ENCODE results near the gene TEC.

Gene TEC

GRCh38 chr4:48205626-48206025 is 64.0 kb downstream of the TEC start:
- Histone ChIP-seq H3K9me3 (ENCODE audit: control insufficient read depth in 1 of 2, low read length in 2 of 2) (no peaks in the 10 kb centered on the region), H3K27me3 (ENCODE audit: control insufficient read depth in 1 of 2, insufficient read depth in 2 of 2, low read length in 2 of 2) (no peaks in the 10 kb centered on the region), H3K4me3 (ENCODE audit: low read depth in 1 of 2, low read length in 2 of 2) (no peak overlapping the region), H3K27ac (ENCODE audit: low read depth, low read length) (no peak overlapping the region), H3K4me1 (ENCODE audit: control insufficient read depth in 1 of 2, insufficient read depth in 2 of 2, low read length in 2 of 2) (peaks cover 3 to 4% of the 10 kb centered on the region in 2 donors), H3K9ac (ENCODE audit: low read depth in 1 of 2, low read length in 2 of 2) (no peak overlapping the region), H3K36me3 (ENCODE audit: control insufficient read depth in 1 of 2, insufficient read depth in 2 of 2, low read length in 2 of 2) (no peaks in the 10 kb centered on the region)

DNA sequence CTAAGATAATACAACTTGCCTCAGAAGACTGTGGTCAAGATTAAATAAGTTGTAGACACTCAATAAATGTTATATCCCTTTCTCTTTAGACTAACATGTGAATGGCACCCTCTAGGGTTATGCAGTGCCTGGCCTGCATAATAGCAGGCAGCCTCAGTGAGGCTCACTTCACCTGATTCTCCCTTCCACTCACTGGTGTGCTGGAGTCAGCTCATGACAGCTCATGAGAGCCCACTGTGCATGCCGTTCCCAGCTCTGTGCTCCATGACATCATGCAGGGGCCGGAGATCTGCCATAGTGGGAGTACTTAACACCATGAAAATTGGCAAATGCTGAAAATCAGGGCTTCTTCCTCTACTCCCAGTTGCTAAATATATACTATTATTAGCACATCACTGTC is 64.5 kb downstream of the TEC start:
- no peaks in the 10 kb centered on the region for H3K27me3 ChIP-seq (ENCODE audit: control insufficient read depth in 1 of 2, insufficient read depth in 2 of 2, low read length in 2 of 2)
- no peak overlapping the region for H3K4me3 ChIP-seq (ENCODE audit: low read depth in 1 of 2, low read length in 2 of 2)
- no peaks in the 10 kb centered on the region for H3K9me3 ChIP-seq (ENCODE audit: control insufficient read depth in 1 of 2, low read length in 2 of 2)
- H3K27ac ChIP-seq (ENCODE audit: low read depth, low read length): no peak overlapping the region
- no peaks in the 10 kb centered on the region for H3K36me3 ChIP-seq (ENCODE audit: control insufficient read depth in 1 of 2, insufficient read depth in 2 of 2, low read length in 2 of 2)
- H3K9ac ChIP-seq (ENCODE audit: low read depth in 1 of 2, low read length in 2 of 2): no peak overlapping the region
- no peaks in the 10 kb centered on the region for H3K4me1 ChIP-seq (ENCODE audit: control insufficient read depth in 1 of 2, insufficient read depth in 2 of 2, low read length in 2 of 2)

GRCh38 chr4:48203819-48204218 is 65.8 kb downstream of the TEC start:
- H3K36me3 ChIP-seq (ENCODE audit: control insufficient read depth in 1 of 2, insufficient read depth in 2 of 2, low read length in 2 of 2): no peaks in the 10 kb centered on the region
- H3K4me1 ChIP-seq (ENCODE audit: control insufficient read depth in 1 of 2, insufficient read depth in 2 of 2, low read length in 2 of 2): no peaks in the 10 kb centered on the region
- no peaks in the 10 kb centered on the region for H3K9me3 ChIP-seq (ENCODE audit: control insufficient read depth in 1 of 2, low read length in 2 of 2)
- no peak overlapping the region for H3K27ac ChIP-seq (ENCODE audit: low read depth, low read length)
- no peak overlapping the region for H3K4me3 ChIP-seq (ENCODE audit: low read depth in 1 of 2, low read length in 2 of 2)
- H3K9ac ChIP-seq (ENCODE audit: low read depth in 1 of 2, low read length in 2 of 2): no peak overlapping the region
- H3K27me3 ChIP-seq (ENCODE audit: control insufficient read depth in 1 of 2, insufficient read depth in 2 of 2, low read length in 2 of 2): no peaks in the 10 kb centered on the region

DNA sequence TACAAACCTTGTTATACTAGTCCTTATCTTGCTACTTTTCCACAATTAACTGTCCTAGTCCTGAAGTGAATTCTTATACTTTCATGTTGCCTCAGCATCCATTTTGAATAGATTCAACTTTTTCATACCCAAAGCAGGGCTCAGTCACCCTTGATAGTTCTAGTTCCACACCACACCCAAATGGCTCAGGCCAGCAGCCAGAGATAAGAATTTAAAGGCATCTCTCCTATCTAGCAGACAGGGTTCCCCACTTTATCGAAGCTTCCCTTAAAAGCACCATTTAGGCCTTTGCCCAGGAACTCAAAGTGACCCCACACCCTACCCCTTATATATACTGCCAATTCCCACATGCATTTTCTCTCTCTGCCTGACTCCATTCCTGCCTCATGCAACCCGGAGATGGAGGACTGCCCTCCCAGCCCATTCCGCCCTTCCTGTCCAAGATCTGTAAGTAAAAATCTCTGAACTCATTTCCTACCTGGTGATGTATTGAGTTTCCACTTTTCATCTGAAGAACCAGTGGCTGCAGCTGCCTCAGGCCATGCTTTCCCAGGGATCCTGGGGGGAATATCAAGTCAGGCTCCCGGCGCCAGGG is 71.9 kb downstream of the TEC start:
- Histone ChIP-seq H3K36me3 (ENCODE audit: control insufficient read depth in 1 of 2, insufficient read depth in 2 of 2, low read length in 2 of 2) (no peaks in the 10 kb centered on the region), H3K27ac (ENCODE audit: low read depth, low read length) (no peak overlapping the region), H3K9ac (ENCODE audit: low read depth in 1 of 2, low read length in 2 of 2) (no peak overlapping the region), H3K9me3 (ENCODE audit: control insufficient read depth in 1 of 2, low read length in 2 of 2) (no peaks in the 10 kb centered on the region), H3K4me3 (ENCODE audit: low read depth in 1 of 2, low read length in 2 of 2) (no peak overlapping the region), H3K4me1 (ENCODE audit: control insufficient read depth in 1 of 2, insufficient read depth in 2 of 2, low read length in 2 of 2) (peaks cover 21 to 24% of the 10 kb centered on the region in 2 donors), H3K27me3 (ENCODE audit: control insufficient read depth in 1 of 2, insufficient read depth in 2 of 2, low read length in 2 of 2) (no peaks in the 10 kb centered on the region)

DNA sequence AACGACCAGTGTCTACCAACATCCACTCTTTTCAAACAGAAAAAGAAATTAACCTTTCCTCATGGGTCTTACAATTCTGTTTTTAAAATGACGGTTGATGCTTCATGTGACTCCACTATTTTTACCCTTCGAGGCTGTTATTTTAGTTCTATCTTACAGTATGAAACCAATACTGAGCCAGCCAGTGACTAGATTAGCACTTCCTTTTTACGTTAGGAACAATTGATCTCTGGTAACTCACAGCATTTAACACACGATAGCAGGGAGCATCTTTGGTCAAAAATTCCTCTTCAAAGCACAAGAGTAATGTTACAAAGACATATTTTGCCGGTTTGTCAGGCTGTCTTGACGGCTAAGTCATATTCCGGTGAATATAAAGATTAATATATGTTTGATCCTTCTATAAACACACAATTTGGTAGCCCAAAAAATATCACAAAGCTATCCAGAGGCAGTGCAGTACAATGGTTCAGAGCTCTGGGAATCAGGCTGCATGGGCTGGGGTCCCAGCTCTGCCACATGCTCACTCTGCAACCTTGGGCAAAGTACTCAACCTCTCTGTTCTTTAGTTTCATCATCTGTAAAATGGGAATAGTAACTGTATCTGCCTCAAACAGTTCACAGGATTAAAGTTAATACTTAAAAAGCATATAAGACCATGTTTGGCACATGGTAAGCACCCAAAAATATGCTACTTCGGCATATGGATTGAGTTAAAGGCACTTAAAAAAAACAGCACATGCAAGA is 72.7 kb downstream of the TEC start:
- Histone ChIP-seq H3K36me3 (ENCODE audit: control insufficient read depth in 1 of 2, insufficient read depth in 2 of 2, low read length in 2 of 2) (no peaks in the 10 kb centered on the region), H3K27me3 (ENCODE audit: control insufficient read depth in 1 of 2, insufficient read depth in 2 of 2, low read length in 2 of 2) (no peaks in the 10 kb centered on the region), H3K9ac (ENCODE audit: low read depth in 1 of 2, low read length in 2 of 2) (no peak overlapping the region), H3K9me3 (ENCODE audit: control insufficient read depth in 1 of 2, low read length in 2 of 2) (no peaks in the 10 kb centered on the region), H3K27ac (ENCODE audit: low read depth, low read length) (no peak overlapping the region), H3K4me3 (ENCODE audit: low read depth in 1 of 2, low read length in 2 of 2) (no peak overlapping the region), H3K4me1 (ENCODE audit: control insufficient read depth in 1 of 2, insufficient read depth in 2 of 2, low read length in 2 of 2) (peaks cover 21 to 24% of the 10 kb centered on the region in 2 donors)

DNA sequence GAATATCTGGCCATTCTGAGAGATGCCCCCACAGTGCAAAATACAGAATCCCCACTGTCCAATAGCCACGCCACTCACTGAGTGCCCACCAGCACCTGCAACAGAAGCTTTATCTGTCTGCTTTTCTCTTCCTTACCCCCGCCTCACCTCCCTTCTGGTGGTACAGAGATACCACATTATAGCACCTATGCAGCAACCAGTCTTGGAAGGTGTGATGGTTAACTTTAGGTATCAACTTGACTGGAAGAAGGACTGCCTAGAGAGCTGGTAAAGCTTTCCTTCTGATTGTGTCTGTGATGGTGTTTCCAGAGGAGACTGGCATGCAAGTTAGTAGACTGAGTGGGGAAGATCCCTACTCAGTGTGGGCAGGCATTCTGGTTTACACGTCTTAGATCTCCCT is 73.8 kb downstream of the TEC start:
- Histone ChIP-seq H3K4me1 (ENCODE audit: control insufficient read depth in 1 of 2, insufficient read depth in 2 of 2, low read length in 2 of 2) (peaks cover 21 to 24% of the 10 kb centered on the region in 2 donors), H3K27me3 (ENCODE audit: control insufficient read depth in 1 of 2, insufficient read depth in 2 of 2, low read length in 2 of 2) (no peaks in the 10 kb centered on the region), H3K36me3 (ENCODE audit: control insufficient read depth in 1 of 2, insufficient read depth in 2 of 2, low read length in 2 of 2) (no peaks in the 10 kb centered on the region), H3K9ac (ENCODE audit: low read depth in 1 of 2, low read length in 2 of 2) (no peak overlapping the region), H3K27ac (ENCODE audit: low read depth, low read length) (no peak overlapping the region), H3K4me3 (ENCODE audit: low read depth in 1 of 2, low read length in 2 of 2) (peak overlapping the region in 1 of 2 donors; percentile 8), H3K9me3 (ENCODE audit: control insufficient read depth in 1 of 2, low read length in 2 of 2) (no peaks in the 10 kb centered on the region)

GRCh38 chr4:48195374-48195773 is 74.3 kb downstream of the TEC start:
- H3K36me3 ChIP-seq (ENCODE audit: control insufficient read depth in 1 of 2, insufficient read depth in 2 of 2, low read length in 2 of 2): no peaks in the 10 kb centered on the region
- H3K9ac ChIP-seq (ENCODE audit: low read depth in 1 of 2, low read length in 2 of 2): no peak overlapping the region
- H3K27me3 ChIP-seq (ENCODE audit: control insufficient read depth in 1 of 2, insufficient read depth in 2 of 2, low read length in 2 of 2): no peaks in the 10 kb centered on the region
- H3K27ac ChIP-seq (ENCODE audit: low read depth, low read length): no peak overlapping the region
- no peaks in the 10 kb centered on the region for H3K9me3 ChIP-seq (ENCODE audit: control insufficient read depth in 1 of 2, low read length in 2 of 2)
- H3K4me3 ChIP-seq (ENCODE audit: low read depth in 1 of 2, low read length in 2 of 2): peak overlapping the region in 1 of 2 donors; percentile 8
- H3K4me1 ChIP-seq (ENCODE audit: control insufficient read depth in 1 of 2, insufficient read depth in 2 of 2, low read length in 2 of 2): peaks cover 21 to 24% of the 10 kb centered on the region in 2 donors

GRCh38 chr4:48194971-48195370 is 74.7 kb downstream of the TEC start:
- no peak overlapping the region for H3K27ac ChIP-seq (ENCODE audit: low read depth, low read length)
- H3K9ac ChIP-seq (ENCODE audit: low read depth in 1 of 2, low read length in 2 of 2): no peak overlapping the region
- H3K27me3 ChIP-seq (ENCODE audit: control insufficient read depth in 1 of 2, insufficient read depth in 2 of 2, low read length in 2 of 2): no peaks in the 10 kb centered on the region
- no peaks in the 10 kb centered on the region for H3K9me3 ChIP-seq (ENCODE audit: control insufficient read depth in 1 of 2, low read length in 2 of 2)
- H3K4me1 ChIP-seq (ENCODE audit: control insufficient read depth in 1 of 2, insufficient read depth in 2 of 2, low read length in 2 of 2): peaks cover 21 to 24% of the 10 kb centered on the region in 2 donors
- no peak overlapping the region for H3K4me3 ChIP-seq (ENCODE audit: low read depth in 1 of 2, low read length in 2 of 2)
- no peaks in the 10 kb centered on the region for H3K36me3 ChIP-seq (ENCODE audit: control insufficient read depth in 1 of 2, insufficient read depth in 2 of 2, low read length in 2 of 2)

- H3K4me1 ChIP-seq (ENCODE audit: control insufficient read depth in 1 of 2, insufficient read depth in 2 of 2, low read length in 2 of 2): peaks cover 21 to 24% of the 10 kb centered on the region in 2 donors
- no peaks in the 10 kb centered on the region for H3K27me3 ChIP-seq (ENCODE audit: control insufficient read depth in 1 of 2, insufficient read depth in 2 of 2, low read length in 2 of 2)
- H3K4me3 ChIP-seq (ENCODE audit: low read depth in 1 of 2, low read length in 2 of 2): no peak overlapping the region
- no peak overlapping the region for H3K9ac ChIP-seq (ENCODE audit: low read depth in 1 of 2, low read length in 2 of 2)
- no peak overlapping the region for H3K27ac ChIP-seq (ENCODE audit: low read depth, low read length)
- no peaks in the 10 kb centered on the region for H3K36me3 ChIP-seq (ENCODE audit: control insufficient read depth in 1 of 2, insufficient read depth in 2 of 2, low read length in 2 of 2)
- no peaks in the 10 kb centered on the region for H3K9me3 ChIP-seq (ENCODE audit: control insufficient read depth in 1 of 2, low read length in 2 of 2)
Measured at GRCh38 chr4:48193921-48194468, 75.6 kb downstream of the TEC start.

GRCh38 chr4:48193096-48193836 is 76.4 kb downstream of the TEC start:
- Histone ChIP-seq H3K36me3 (ENCODE audit: control insufficient read depth in 1 of 2, insufficient read depth in 2 of 2, low read length in 2 of 2) (no peaks in the 10 kb centered on the region), H3K4me3 (ENCODE audit: low read depth in 1 of 2, low read length in 2 of 2) (no peak overlapping the region), H3K27ac (ENCODE audit: low read depth, low read length) (no peak overlapping the region), H3K27me3 (ENCODE audit: control insufficient read depth in 1 of 2, insufficient read depth in 2 of 2, low read length in 2 of 2) (no peaks in the 10 kb centered on the region), H3K9me3 (ENCODE audit: control insufficient read depth in 1 of 2, low read length in 2 of 2) (no peaks in the 10 kb centered on the region), H3K4me1 (ENCODE audit: control insufficient read depth in 1 of 2, insufficient read depth in 2 of 2, low read length in 2 of 2) (peaks cover 21 to 24% of the 10 kb centered on the region in 2 donors), H3K9ac (ENCODE audit: low read depth in 1 of 2, low read length in 2 of 2) (no peak overlapping the region)

All from duodenal mucosa (tissue), 2 donors.